CD14-positive monocyte (primary cell): Measurements from ENCODE around the gene GFOD1. TPM values are rescaled to one million over a fixed set of nuclear protein-coding genes. Genes with fewer than 3 reads are reported as not detected.
A peak's percentile ranks its signal among the peaks of the same experiment; 100 is the strongest.

ENCODE experiments used
- DNase-seq, 3 donors: peaks; one replicate each; pipeline ENCODE4 v3.0.0-alpha.2; 2011 to 2022
- H2AFZ ChIP-seq: 2 replicates; pipeline ENCODE4 v1.6.0; 2012; ENCODE audit warnings: mild to moderate bottlenecking, low read depth, low read length, inconsistent platforms; ENCODE audit not compliant: insufficient read depth, poor library complexity, severe bottlenecking
- H3K27ac ChIP-seq, 2 donors: 1 replicate in 1 of 2; 2 replicates in 1 of 2; pipeline ENCODE4 v1.5.1; 2012 to 2013; ENCODE audit warnings: low read length in 2 of 2, control low read depth in 1 of 2, inconsistent platforms in 1 of 2, low read depth in 1 of 2, mild to moderate bottlenecking in 1 of 2
- H3K27me3 ChIP-seq, 2 donors: one replicate each; pipeline versions ENCODE4 v1.6.0 to v1.6.1; 2011 to 2013; ENCODE audit warnings: low read length in 2 of 2; ENCODE audit not compliant: control insufficient read depth in 2 of 2, insufficient read depth in 2 of 2
- H3K36me3 ChIP-seq, 2 donors: replicated peaks in 1 of 2; 1 replicate in 1 of 2; 2 replicates in 1 of 2; pipeline versions ENCODE4 v1.5.1 to v1.6.1; 2012 to 2013; ENCODE audit warnings: low read length in 2 of 2, control low read depth in 1 of 2, inconsistent platforms in 1 of 2, mild to moderate bottlenecking in 1 of 2; ENCODE audit not compliant: insufficient read depth in 2 of 2, control insufficient read depth in 1 of 2
- H3K4me1 ChIP-seq, 2 donors: 1 replicate in 1 of 2; 2 replicates in 1 of 2; pipeline versions ENCODE4 v1.5.1 to v1.6.1; 2012 to 2013; ENCODE audit warnings: low read length in 2 of 2, control low read depth in 1 of 2, inconsistent platforms in 1 of 2, mild to moderate bottlenecking in 1 of 2, moderate library complexity in 1 of 2; ENCODE audit not compliant: insufficient read depth in 2 of 2, control insufficient read depth in 1 of 2
- H3K4me2 ChIP-seq: replicated peaks from 2 replicates; pipeline ENCODE3; 2012; ENCODE audit warnings: low read length, moderate library complexity, mild to moderate bottlenecking; ENCODE audit not compliant: poor library complexity, severe bottlenecking; ENCODE audit errors: extremely low read depth
- H3K4me3 ChIP-seq, 3 experiments: fragments of 200-600 bp in 1 of 3; sonication (generic) in 1 of 3; replicated peaks in 1 of 3; 1 replicate in 2 of 3; 2 replicates in 1 of 3; pipeline ENCODE4 v1.5.1; 2011 to 2013; ENCODE audit warnings: low read length in 3 of 3, mild to moderate bottlenecking in 3 of 3, control low read depth in 2 of 3, low read depth in 2 of 3, inconsistent platforms in 1 of 3, moderate library complexity in 1 of 3
- H3K79me2 ChIP-seq: 2 replicates; pipeline ENCODE4 v1.6.0; 2012; ENCODE audit warnings: mild to moderate bottlenecking, control low read depth, inconsistent platforms, low read length, moderate library complexity; ENCODE audit not compliant: insufficient read depth
- H3K9ac ChIP-seq: 2 replicates; pipeline ENCODE4 v1.6.0; 2017; ENCODE audit warnings: low read length, mild to moderate bottlenecking; ENCODE audit not compliant: insufficient read depth, poor library complexity, severe bottlenecking
- H3K9me3 ChIP-seq, 2 donors: replicated peaks in 1 of 2; 1 replicate in 1 of 2; 2 replicates in 1 of 2; pipeline versions ENCODE4 v1.5.1 to v1.6.1; 2012 to 2013; ENCODE audit warnings: low read length in 2 of 2, control low read depth in 1 of 2; ENCODE audit not compliant: control insufficient read depth in 1 of 2, insufficient read depth in 1 of 2
- H4K20me1 ChIP-seq: 2 replicates; pipeline ENCODE4 v1.6.0; 2012; ENCODE audit warnings: mild to moderate bottlenecking, low read length, control low read depth, moderate library complexity; ENCODE audit not compliant: insufficient read depth
- H3K27ac Mint-ChIP-seq, 7 donors: one replicate each; pipeline ENCODE4 v1.8.0; 2020; ENCODE audit warnings: mild to moderate bottlenecking in 7 of 7, mixed read lengths in 7 of 7, moderate library complexity in 6 of 7, inconsistent platforms in 2 of 7
- H3K27me3 Mint-ChIP-seq, 3 donors: one replicate each; pipeline ENCODE4 v1.8.0; 2021 to 2022; ENCODE audit warnings: low read depth in 3 of 3, mild to moderate bottlenecking in 3 of 3, mixed read lengths in 3 of 3, moderate library complexity in 3 of 3, inconsistent platforms in 1 of 3
- H3K36me3 Mint-ChIP-seq, 2 donors: one replicate each; pipeline ENCODE4 v1.8.0; 2020; ENCODE audit warnings: mixed read lengths in 2 of 2, inconsistent platforms in 1 of 2, mild to moderate bottlenecking in 1 of 2
- H3K4me1 Mint-ChIP-seq: one replicate; pipeline ENCODE4 v1.8.0; 2020; ENCODE audit warnings: mild to moderate bottlenecking, mixed read lengths
- H3K4me3 Mint-ChIP-seq, 2 donors: one replicate each; pipeline ENCODE4 v1.8.0; 2020; ENCODE audit warnings: mild to moderate bottlenecking in 2 of 2, mixed read lengths in 2 of 2, moderate library complexity in 1 of 2
- H3K9me3 Mint-ChIP-seq, 7 donors: one replicate each; pipeline ENCODE4 v1.8.0; 2020 to 2022; ENCODE audit warnings: mixed read lengths in 7 of 7, mild to moderate bottlenecking in 6 of 7, moderate library complexity in 6 of 7, inconsistent platforms in 2 of 7
- WGBS: methylation state at CpG from one replicate; pipeline ENCODE4 v1.1.5; 2013; ENCODE audit warnings: missing lambda C conversion rate; ENCODE audit not compliant: insufficient coverage; 5-methylcytosine and 5-hydroxymethylcytosine counted together
- intact Hi-C, 2 donors: fragments of 100-400 bp; cut with micrococcal nuclease; formaldehyde crosslinking; loops; one replicate each; pipeline versions ENCODE4 v1.15.0 to v1.15.1; 2023
- polyA plus RNA-seq, 3 donors: library from polyadenylated mRNA; depleted of rRNA in 1 of 3; unstranded in 2 of 3; stranded (reverse) in 1 of 3; fragments of 300-500 nt in 2 of 3; fragments of >200 nt in 1 of 3; fragmentation: Illumina TruSeq in 2 of 3; gene quantifications; 1 replicate in 2 of 3; 2 replicates in 1 of 3; pipeline ENCODE4 v1.2.3, GENCODE V29; 2012 to 2021
- TF ChIP-seq, protein P1 (sequence below): fragments of 200-600 bp; IDR thresholded peaks from one replicate; pipeline ENCODE4 v1.8.0; 2022; ENCODE audit warnings: antibody characterized with exemption, mild to moderate bottlenecking

Gene GFOD1
- polyA plus RNA-seq, 3 donors, result 2.4 to 8.7 (median 2.4) TPM

DNA sequence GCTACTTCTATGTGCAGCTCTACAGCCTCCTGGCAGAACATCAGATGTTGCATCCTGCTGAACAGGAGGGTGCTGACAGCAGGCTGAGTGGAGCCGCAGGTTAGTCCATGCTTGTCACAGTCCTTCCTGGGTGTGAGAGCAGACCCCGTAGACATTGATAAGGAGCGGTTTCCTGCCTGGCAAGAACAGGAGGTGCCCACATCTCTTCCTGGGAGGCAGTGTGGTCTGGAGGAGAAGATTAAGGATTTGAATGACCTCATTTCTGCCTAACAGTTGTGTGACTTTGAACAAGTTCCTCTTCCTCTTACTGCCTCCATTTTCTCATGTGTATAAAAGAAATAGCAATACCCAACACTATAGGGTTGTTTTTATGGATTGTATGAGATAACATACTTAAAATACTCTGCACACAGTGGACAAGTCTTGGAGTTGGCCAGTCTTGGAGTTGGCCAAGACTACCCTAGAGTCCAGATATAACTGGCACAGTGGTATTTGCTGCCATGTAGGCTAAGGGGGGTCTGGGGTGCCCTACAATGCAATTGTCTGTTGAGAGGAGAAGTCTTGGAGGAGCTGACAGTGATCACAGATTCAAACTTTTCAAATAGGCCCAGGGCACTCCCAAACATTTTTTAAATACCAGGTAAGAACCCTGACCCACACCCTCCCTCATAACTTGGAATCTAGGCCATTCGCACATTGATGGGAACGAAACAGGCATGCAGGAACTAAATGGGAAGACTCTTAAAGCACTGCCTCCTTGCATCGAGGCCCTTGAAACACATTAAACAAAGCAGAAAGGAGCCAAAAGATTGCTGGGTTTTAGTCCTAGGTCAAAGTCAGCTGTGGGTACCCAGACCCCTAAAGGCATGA is 126.5 kb downstream of the GFOD1 start:
- Histone ChIP-seq H3K4me2 (no peak overlapping the region), H4K20me1 (no peaks in the 10 kb centered on the region), H3K4me3 (no peak overlapping the region), H3K79me2 (no peaks in the 10 kb centered on the region), H3K4me1 (peaks cover 13 to 16% of the 10 kb centered on the region in 2 donors), H2AFZ (peak overlapping the region; percentile 48), H3K9me3 (no peaks in the 10 kb centered on the region), H3K27ac (peak overlapping the region in 1 of 2 donors; percentile 42), H3K9ac (no peak overlapping the region), H3K36me3 (peaks cover 2 to 10% of the 10 kb centered on the region in 2 donors), H3K27me3 (no peaks in the 10 kb centered on the region)
- peaks cover 24% of the 10 kb centered on the region for H3K4me1 Mint-ChIP-seq
- intact Hi-C loops, result no loop called here
- H3K4me3 Mint-ChIP-seq, result peak overlapping the region in 1 of 2 donors; percentile 67
- no peaks in the 10 kb centered on the region for H3K27me3 Mint-ChIP-seq
- H3K9me3 Mint-ChIP-seq, result no peaks in the 10 kb centered on the region
- peaks cover 17 to 19% of the 10 kb centered on the region in 2 donors for H3K36me3 Mint-ChIP-seq
- 68% methylated on average over 5 of the region's 6 CpGs for WGBS
- H3K27ac Mint-ChIP-seq, result peak overlapping the region in 4 of 7 donors; percentile 41 to 78 (median 63)
- TF ChIP-seq, protein P1, sequence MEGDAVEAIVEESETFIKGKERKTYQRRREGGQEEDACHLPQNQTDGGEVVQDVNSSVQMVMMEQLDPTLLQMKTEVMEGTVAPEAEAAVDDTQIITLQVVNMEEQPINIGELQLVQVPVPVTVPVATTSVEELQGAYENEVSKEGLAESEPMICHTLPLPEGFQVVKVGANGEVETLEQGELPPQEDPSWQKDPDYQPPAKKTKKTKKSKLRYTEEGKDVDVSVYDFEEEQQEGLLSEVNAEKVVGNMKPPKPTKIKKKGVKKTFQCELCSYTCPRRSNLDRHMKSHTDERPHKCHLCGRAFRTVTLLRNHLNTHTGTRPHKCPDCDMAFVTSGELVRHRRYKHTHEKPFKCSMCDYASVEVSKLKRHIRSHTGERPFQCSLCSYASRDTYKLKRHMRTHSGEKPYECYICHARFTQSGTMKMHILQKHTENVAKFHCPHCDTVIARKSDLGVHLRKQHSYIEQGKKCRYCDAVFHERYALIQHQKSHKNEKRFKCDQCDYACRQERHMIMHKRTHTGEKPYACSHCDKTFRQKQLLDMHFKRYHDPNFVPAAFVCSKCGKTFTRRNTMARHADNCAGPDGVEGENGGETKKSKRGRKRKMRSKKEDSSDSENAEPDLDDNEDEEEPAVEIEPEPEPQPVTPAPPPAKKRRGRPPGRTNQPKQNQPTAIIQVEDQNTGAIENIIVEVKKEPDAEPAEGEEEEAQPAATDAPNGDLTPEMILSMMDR, result no peak
- DNase-seq, result peak; percentile 9 to 35 (median 24)

DNA sequence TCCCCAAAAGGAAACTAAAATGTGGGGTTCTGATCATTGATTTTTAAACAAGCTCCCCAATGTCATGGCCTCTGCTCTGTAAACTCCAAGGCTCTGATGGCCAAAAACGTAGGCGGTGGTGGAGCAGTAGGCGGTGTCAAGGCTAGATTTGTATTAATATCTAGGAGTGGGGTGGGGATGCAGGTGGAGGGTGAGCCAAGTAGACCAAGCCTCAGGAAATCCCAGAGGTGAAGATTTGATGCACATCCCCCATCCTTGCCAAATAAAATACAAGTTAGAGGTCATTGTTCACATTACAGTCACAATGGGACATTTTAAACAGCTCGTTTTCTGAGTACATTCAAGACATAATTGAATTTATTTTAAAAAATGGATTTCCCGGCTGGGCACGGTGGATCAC is 128.1 kb downstream of the GFOD1 start:
- TF ChIP-seq, protein P1, result no peak
- no peak for DNase-seq
- H3K9ac ChIP-seq, result no peak overlapping the region
- no peaks in the 10 kb centered on the region for H3K27me3 ChIP-seq
- Mint-ChIP-seq H3K27me3 (peaks cover 0 to 2% (median 0%) of the 10 kb centered on the region in 3 donors), H3K4me1 (peaks cover 40% of the 10 kb centered on the region), H3K4me3 (no peak overlapping the region), H3K36me3 (peaks cover 3 to 7% of the 10 kb centered on the region in 2 donors), H3K27ac (no peak overlapping the region), H3K9me3 (no peaks in the 10 kb centered on the region)
- intact Hi-C loops, result no loop called here
- no peak overlapping the region for H3K4me2 ChIP-seq
- H2AFZ ChIP-seq, result no peak overlapping the region
- H3K36me3 ChIP-seq, result no peaks in the 10 kb centered on the region
- no peaks in the 10 kb centered on the region for H4K20me1 ChIP-seq
- peaks cover 29 to 32% of the 10 kb centered on the region in 2 donors for H3K4me1 ChIP-seq
- no peak overlapping the region for H3K27ac ChIP-seq
- H3K79me2 ChIP-seq, result no peaks in the 10 kb centered on the region
- WGBS, result no CpG with 5 or more reads among the region's 6 CpGs
- H3K4me3 ChIP-seq, result no peak overlapping the region
- no peaks in the 10 kb centered on the region for H3K9me3 ChIP-seq
